Mammary microvascular endothelial cell (primary cell): Measurements from ENCODE around the gene RIPPLY1. TPM values are rescaled to one million over a fixed set of nuclear protein-coding genes. Genes with fewer than 3 reads are reported as not detected.

Source experiments
- total RNA-seq: library from RNA; depleted of rRNA; stranded (reverse); fragments of >200 nt; gene quantifications from 2 replicates; pipeline ENCODE4 v1.2.3, GENCODE V29; 2015

The RIPPLY1 gene
- not detected in 2 replicates for total RNA-seq

GRCh38 chrX:106903291-106903824 lies at the start of gene RIPPLY1:
Gene RIPPLY1, minus strand, starts transcription at chrX:106903341. Its CDS starts 54 bp downstream, at chrX:106903287.

DNA sequence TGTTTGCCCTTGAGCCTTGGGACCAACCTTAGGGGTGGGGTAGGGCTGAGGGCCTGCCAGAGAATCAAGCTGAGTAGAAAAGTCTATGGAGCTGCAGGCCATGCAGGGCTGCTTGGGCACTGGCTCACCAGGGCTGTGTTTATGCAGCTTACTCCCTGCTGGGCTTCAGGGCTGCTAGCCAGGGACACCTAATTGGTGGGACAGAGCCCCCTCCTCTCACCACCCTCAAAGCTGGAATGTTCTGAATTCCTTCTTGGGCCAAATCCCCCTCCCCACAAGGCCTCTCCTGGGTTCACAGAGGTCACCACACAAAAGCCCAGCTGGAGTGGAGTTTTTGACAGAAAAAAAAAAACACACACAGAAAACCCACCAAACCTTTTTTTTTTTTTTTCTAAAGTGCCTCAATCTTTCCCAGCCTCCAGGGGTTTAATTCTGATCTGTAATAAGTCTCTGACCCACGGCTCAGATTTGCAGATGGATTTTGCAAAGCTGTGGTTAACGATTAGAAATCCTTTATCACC lies 16.9 kb upstream of the RIPPLY1 start, which contains the start of gene CLDN2:
Gene CLDN2, plus strand, starts transcription at position 471 of the 521 bp plus-strand sequence. CDS start 7,827 bp downstream, outside the sequence.

Other genes with a start within 250 kb of the RIPPLY1 start
- not detected in 2 replicates for gene RNF128, start 176.6 kb downstream of the RIPPLY1 start, total RNA-seq
- gene TBC1D8B, start 100.7 kb downstream of the RIPPLY1 start, total RNA-seq, result 3.1 TPM in 2 replicates
- gene CLDN2, start 17.1 kb upstream of the RIPPLY1 start, total RNA-seq, result not detected in 2 replicates
- gene MORC4, start 96.9 kb upstream of the RIPPLY1 start, total RNA-seq, result 12.4 and 13.7 TPM in 2 replicates
- 7.0 and 7.7 TPM in 2 replicates for gene RBM41, start 215.5 kb upstream of the RIPPLY1 start, total RNA-seq